Stimulated activated CD4-positive, alpha-beta T cell treated with anti-CD3 and anti-CD28 coated beads, Interleukin-4, amount 100 ng/mL, for 4 hours (primary cell): Measurements from ENCODE around the gene MANBA.

Experiments
- DNase-seq, 2 experiments: peaks; one replicate each; pipeline ENCODE4 v3.0.0-alpha.2; 2020

MANBA gene

GRCh38 chr4:102760645-102761295 is at the start of gene MANBA:
TSS of gene MANBA (minus strand) at chr4:102760968. CDS start at chr4:102760894, 74 bp downstream.
- DNase-seq: peak; percentile 75 to 85

GRCh38 chr4:102809691-102810090 is 48.9 kb upstream of the MANBA start:
- DNase-seq: no peak

GRCh38 chr4:102809190-102809589 is 48.4 kb upstream of the MANBA start:
- DNase-seq: no peak

GRCh38 chr4:102808009-102808408 is 47.2 kb upstream of the MANBA start:
- no peak for DNase-seq

GRCh38 chr4:102807345-102807744 is 46.6 kb upstream of the MANBA start:
- DNase-seq: no peak

GRCh38 chr4:102799816-102800215 is 39.0 kb upstream of the MANBA start:
- no peak for DNase-seq

- no peak for DNase-seq
Measured at GRCh38 chr4:102794999-102795398, 34.2 kb upstream of the MANBA start.

- no peak for DNase-seq
Measured at GRCh38 chr4:102792361-102792936, 31.7 kb upstream of the MANBA start.

- no peak for DNase-seq
Measured at GRCh38 chr4:102791318-102791835, 30.6 kb upstream of the MANBA start.

- DNase-seq: no peak
Measured at GRCh38 chr4:102789317-102789717, 28.5 kb upstream of the MANBA start.

GRCh38 chr4:102787944-102788343 is 27.2 kb upstream of the MANBA start:
- DNase-seq: no peak

GRCh38 chr4:102787096-102787881 is 26.5 kb upstream of the MANBA start:
- no peak for DNase-seq

GRCh38 chr4:102786279-102786678 is 25.5 kb upstream of the MANBA start:
- DNase-seq: no peak

GRCh38 chr4:102783006-102783405 is 22.2 kb upstream of the MANBA start:
- DNase-seq: no peak

GRCh38 chr4:102781570-102781969 is 20.8 kb upstream of the MANBA start:
- DNase-seq: no peak

GRCh38 chr4:102780476-102781144 is 19.8 kb upstream of the MANBA start:
- DNase-seq: no peak

- no peak for DNase-seq
Measured at GRCh38 chr4:102779204-102779603, 18.4 kb upstream of the MANBA start.

- no peak for DNase-seq
Measured at GRCh38 chr4:102778720-102779119, 18.0 kb upstream of the MANBA start.

- no peak for DNase-seq
Measured at GRCh38 chr4:102775805-102776204, 15.0 kb upstream of the MANBA start.

- DNase-seq: no peak
Measured at GRCh38 chr4:102774254-102774653, 13.5 kb upstream of the MANBA start.

- no peak for DNase-seq
Measured at GRCh38 chr4:102772738-102773340, 12.1 kb upstream of the MANBA start.

GRCh38 chr4:102764901-102765300 is 4.1 kb upstream of the MANBA start:
- DNase-seq: no peak

- no peak for DNase-seq
Measured at GRCh38 chr4:102761906-102762305, 1.1 kb upstream of the MANBA start.
